K562 (cell line): ENCODE data around the gene SOAT1. TPM values are rescaled to one million over a fixed set of nuclear protein-coding genes. Genes with fewer than 3 reads are reported as not detected.

Experiments used
- BCL6 ChIP-seq: fragments of 250-450 bp; sonication (Bioruptor Pico); IDR thresholded peaks from 2 replicates; pipeline ENCODE4 v1.4.0; 2020
- OTX1 ChIP-seq: fragments of 450-650 bp; formaldehyde crosslinking; IDR thresholded peaks from 2 replicates; pipeline ENCODE4 v1.4.0; 2022; ENCODE audit warnings: mild to moderate bottlenecking
- RBM14 ChIP-seq: fragments of 200-400 bp; formaldehyde crosslinking; IDR thresholded peaks from 2 replicates; pipeline ENCODE4 v1.6.1; 2018; ENCODE audit warnings: low read depth, mild to moderate bottlenecking, low read length, moderate library complexity, borderline replicate concordance; ENCODE audit not compliant: insufficient read depth
- TAF1 ChIP-seq: IDR thresholded peaks from 2 replicates; pipeline ENCODE4 v1.6.1; 2011; ENCODE audit warnings: mild to moderate bottlenecking, low read length, moderate library complexity; ENCODE audit not compliant: insufficient read depth, control insufficient read depth, severe bottlenecking; ENCODE audit errors: extremely low read depth
- ZBTB1 ChIP-seq: sonication (generic); formaldehyde crosslinking; IDR thresholded peaks from 2 replicates; pipeline ENCODE4 v1.8.1; 2023; ENCODE audit warnings: missing genetic modification reagents, low read depth, mild to moderate bottlenecking, borderline replicate concordance
- ZNF584 ChIP-seq: fragments of 200-800 bp; sonication (Bioruptor generic); IDR thresholded peaks from 2 replicates; pipeline ENCODE4 v1.6.1; 2016; ENCODE audit warnings: low read depth, mild to moderate bottlenecking, missing genetic modification characterization, missing compliant biosample characterization
- ZNF696 ChIP-seq: fragments of 250-450 bp; sonication (Bioruptor Pico); conservative IDR thresholded peaks from 2 replicates; pipeline ENCODE4 v1.4.0; 2020; ENCODE audit warnings: mild to moderate bottlenecking, moderate library complexity
- ZNF780A ChIP-seq: fragments of 250-450 bp; sonication (Bioruptor Pico); IDR thresholded peaks from 2 replicates; pipeline ENCODE4 v1.5.0; 2021; ENCODE audit warnings: mild to moderate bottlenecking
- ZSCAN29 ChIP-seq: fragments of 450-650 bp; IDR thresholded peaks from 2 replicates; pipeline ENCODE4 v1.6.1; 2017
- polyA plus RNA-seq, 8 experiments: library from polyadenylated mRNA; depleted of rRNA in 4 of 8; stranded (reverse) in 5 of 8; unstranded in 3 of 8; fragments of >200 nt; fragmentation: Nextera tagmentation in 2 of 8; fragmentation: Illumina TruSeq in 1 of 8; extraction: Ambion mirVana in 2 of 8; extraction: Trizol in 1 of 8; gene quantifications; 2 replicates each; pipeline versions ENCODE4 v1.2.1 to v1.2.3, GENCODE V29; 2011 to 2014; ENCODE audit warnings: inconsistent platforms in 1 of 8, missing spikeins in 1 of 8
- total RNA-seq, 7 experiments: library from RNA; depleted of rRNA in 6 of 7; stranded (reverse); fragments of >200 nt in 6 of 7; fragmentation: Illumina TruSeq in 2 of 7; extraction: Trizol in 2 of 7; gene quantifications; 2 replicates each; pipeline versions ENCODE4 v1.2.1 to v1.2.3, GENCODE V29; 2011 to 2021; ENCODE audit warnings: low replicate concordance in 1 of 7
- TF ChIP-seq, protein P1 (sequence below): sonication (generic); formaldehyde crosslinking; IDR thresholded peaks from 2 replicates; pipeline ENCODE4 v1.8.0; 2023; ENCODE audit warnings: mild to moderate bottlenecking, missing genetic modification reagents
- TF ChIP-seq, protein P2 (sequence below): sonication (generic); formaldehyde crosslinking; IDR thresholded peaks from 2 replicates; pipeline ENCODE4 v1.8.0; 2023; ENCODE audit warnings: mild to moderate bottlenecking, missing genetic modification reagents
- TF ChIP-seq, protein P3 (sequence below): fragments of 450-650 bp; formaldehyde crosslinking; IDR thresholded peaks from 2 replicates; pipeline ENCODE4 v1.4.0; 2020; ENCODE audit warnings: mild to moderate bottlenecking, mixed read lengths
- TF ChIP-seq, protein P4 (sequence below): fragments of 450-650 bp; IDR thresholded peaks from one replicate; pipeline ENCODE4 v1.6.1; 2018; ENCODE audit warnings: mild to moderate bottlenecking, moderate library complexity; ENCODE audit not compliant: partially characterized antibody

SOAT1 gene
- total and polyA plus RNA-seq, 9 of the 15 experiments (the other 6 are each of a cell fraction or from before 2014, with no cell fraction given), result 5.5 to 29.1 (median 17.3) TPM

- TF ChIP-seq, protein P1, sequence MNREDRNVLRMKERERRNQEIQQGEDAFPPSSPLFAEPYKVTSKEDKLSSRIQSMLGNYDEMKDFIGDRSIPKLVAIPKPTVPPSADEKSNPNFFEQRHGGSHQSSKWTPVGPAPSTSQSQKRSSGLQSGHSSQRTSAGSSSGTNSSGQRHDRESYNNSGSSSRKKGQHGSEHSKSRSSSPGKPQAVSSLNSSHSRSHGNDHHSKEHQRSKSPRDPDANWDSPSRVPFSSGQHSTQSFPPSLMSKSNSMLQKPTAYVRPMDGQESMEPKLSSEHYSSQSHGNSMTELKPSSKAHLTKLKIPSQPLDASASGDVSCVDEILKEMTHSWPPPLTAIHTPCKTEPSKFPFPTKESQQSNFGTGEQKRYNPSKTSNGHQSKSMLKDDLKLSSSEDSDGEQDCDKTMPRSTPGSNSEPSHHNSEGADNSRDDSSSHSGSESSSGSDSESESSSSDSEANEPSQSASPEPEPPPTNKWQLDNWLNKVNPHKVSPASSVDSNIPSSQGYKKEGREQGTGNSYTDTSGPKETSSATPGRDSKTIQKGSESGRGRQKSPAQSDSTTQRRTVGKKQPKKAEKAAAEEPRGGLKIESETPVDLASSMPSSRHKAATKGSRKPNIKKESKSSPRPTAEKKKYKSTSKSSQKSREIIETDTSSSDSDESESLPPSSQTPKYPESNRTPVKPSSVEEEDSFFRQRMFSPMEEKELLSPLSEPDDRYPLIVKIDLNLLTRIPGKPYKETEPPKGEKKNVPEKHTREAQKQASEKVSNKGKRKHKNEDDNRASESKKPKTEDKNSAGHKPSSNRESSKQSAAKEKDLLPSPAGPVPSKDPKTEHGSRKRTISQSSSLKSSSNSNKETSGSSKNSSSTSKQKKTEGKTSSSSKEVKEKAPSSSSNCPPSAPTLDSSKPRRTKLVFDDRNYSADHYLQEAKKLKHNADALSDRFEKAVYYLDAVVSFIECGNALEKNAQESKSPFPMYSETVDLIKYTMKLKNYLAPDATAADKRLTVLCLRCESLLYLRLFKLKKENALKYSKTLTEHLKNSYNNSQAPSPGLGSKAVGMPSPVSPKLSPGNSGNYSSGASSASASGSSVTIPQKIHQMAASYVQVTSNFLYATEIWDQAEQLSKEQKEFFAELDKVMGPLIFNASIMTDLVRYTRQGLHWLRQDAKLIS (CRISPR knock-in tag), result peak; percentile 93
- no peak for TF ChIP-seq ZNF696 (CRISPR knock-in tag)
- no peak for TF ChIP-seq BCL6 (CRISPR knock-in tag)
- no peak for TF ChIP-seq ZSCAN29
- TF ChIP-seq, protein P2, sequence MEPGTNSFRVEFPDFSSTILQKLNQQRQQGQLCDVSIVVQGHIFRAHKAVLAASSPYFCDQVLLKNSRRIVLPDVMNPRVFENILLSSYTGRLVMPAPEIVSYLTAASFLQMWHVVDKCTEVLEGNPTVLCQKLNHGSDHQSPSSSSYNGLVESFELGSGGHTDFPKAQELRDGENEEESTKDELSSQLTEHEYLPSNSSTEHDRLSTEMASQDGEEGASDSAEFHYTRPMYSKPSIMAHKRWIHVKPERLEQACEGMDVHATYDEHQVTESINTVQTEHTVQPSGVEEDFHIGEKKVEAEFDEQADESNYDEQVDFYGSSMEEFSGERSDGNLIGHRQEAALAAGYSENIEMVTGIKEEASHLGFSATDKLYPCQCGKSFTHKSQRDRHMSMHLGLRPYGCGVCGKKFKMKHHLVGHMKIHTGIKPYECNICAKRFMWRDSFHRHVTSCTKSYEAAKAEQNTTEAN, result no peak
- 0 out of 2 replicates have a peak, but pooled peaks have one; percentile 9 for TF ChIP-seq OTX1 (CRISPR knock-in tag)
- TF ChIP-seq, protein P3, sequence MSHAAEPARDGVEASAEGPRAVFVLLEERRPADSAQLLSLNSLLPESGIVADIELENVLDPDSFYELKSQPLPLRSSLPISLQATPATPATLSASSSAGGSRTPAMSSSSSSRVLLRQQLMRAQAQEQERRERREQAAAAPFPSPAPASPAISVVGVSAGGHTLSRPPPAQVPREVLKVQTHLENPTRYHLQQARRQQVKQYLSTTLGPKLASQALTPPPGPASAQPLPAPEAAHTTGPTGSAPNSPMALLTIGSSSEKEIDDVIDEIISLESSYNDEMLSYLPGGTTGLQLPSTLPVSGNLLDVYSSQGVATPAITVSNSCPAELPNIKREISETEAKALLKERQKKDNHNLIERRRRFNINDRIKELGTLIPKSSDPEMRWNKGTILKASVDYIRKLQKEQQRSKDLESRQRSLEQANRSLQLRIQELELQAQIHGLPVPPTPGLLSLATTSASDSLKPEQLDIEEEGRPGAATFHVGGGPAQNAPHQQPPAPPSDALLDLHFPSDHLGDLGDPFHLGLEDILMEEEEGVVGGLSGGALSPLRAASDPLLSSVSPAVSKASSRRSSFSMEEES (CRISPR knock-in tag), result no peak
- no peak for TF ChIP-seq ZBTB1 (CRISPR knock-in tag)
- peak; percentile 70 for TF ChIP-seq TAF1
- TF ChIP-seq, protein P4, sequence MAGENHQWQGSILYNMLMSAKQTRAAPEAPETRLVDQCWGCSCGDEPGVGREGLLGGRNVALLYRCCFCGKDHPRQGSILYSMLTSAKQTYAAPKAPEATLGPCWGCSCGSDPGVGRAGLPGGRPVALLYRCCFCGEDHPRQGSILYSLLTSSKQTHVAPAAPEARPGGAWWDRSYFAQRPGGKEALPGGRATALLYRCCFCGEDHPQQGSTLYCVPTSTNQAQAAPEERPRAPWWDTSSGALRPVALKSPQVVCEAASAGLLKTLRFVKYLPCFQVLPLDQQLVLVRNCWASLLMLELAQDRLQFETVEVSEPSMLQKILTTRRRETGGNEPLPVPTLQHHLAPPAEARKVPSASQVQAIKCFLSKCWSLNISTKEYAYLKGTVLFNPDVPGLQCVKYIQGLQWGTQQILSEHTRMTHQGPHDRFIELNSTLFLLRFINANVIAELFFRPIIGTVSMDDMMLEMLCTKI, result no peak
- TF ChIP-seq ZNF584 (CRISPR knock-in tag), result no peak
- TF ChIP-seq ZNF780A (CRISPR knock-in tag), result no peak
- no peak for TF ChIP-seq RBM14
Observed at GRCh38 chr1:179293340-179294327, at the start of gene SOAT1 (continued).
